Neural progenitor cell (in vitro differentiated cells): ENCODE measurements around the gene GINS3. TPM values are rescaled to one million over a fixed set of nuclear protein-coding genes. Genes with fewer than 3 reads are reported as not detected.

ENCODE experiments used
- DNase-seq: peaks from one replicate; pipeline ENCODE4 v3.0.0-alpha.2; 2016; ENCODE audit warnings: low spot score
- H2AFZ ChIP-seq: fragments of 200-600 bp; sonication (generic); replicated peaks from 2 replicates; pipeline ENCODE4 v1.6.1; 2016; ENCODE audit warnings: antibody characterized with exemption
- H3F3A ChIP-seq: fragments of 200-600 bp; sonication (generic); 2 replicates; pipeline ENCODE4 v1.6.1; 2016; ENCODE audit warnings: antibody characterized with exemption, low read depth
- H3K27ac ChIP-seq: fragments of 200-600 bp; sonication (generic); 2 replicates; pipeline ENCODE4 v1.5.1; 2016; ENCODE audit warnings: mild to moderate bottlenecking
- H3K27me3 ChIP-seq: fragments of 200-600 bp; sonication (generic); 2 replicates; pipeline ENCODE4 v1.6.1; 2016; ENCODE audit warnings: mild to moderate bottlenecking, moderate library complexity
- H3K36me3 ChIP-seq: fragments of 200-600 bp; sonication (generic); 2 replicates; pipeline ENCODE4 v1.5.1; 2016
- H3K4me1 ChIP-seq: fragments of 200-600 bp; sonication (generic); 2 replicates; pipeline ENCODE4 v1.6.1; 2016; ENCODE audit warnings: mixed run types
- H3K4me2 ChIP-seq: fragments of 200-600 bp; sonication (generic); 2 replicates; pipeline ENCODE4 v1.6.1; 2016
- H3K4me3 ChIP-seq: fragments of 200-600 bp; sonication (generic); 2 replicates; pipeline ENCODE4 v1.5.1; 2016
- H3K79me2 ChIP-seq: fragments of 200-600 bp; sonication (generic); 2 replicates; pipeline ENCODE4 v1.6.1; 2016; ENCODE audit warnings: low read depth
- H3K9ac ChIP-seq: fragments of 200-600 bp; sonication (generic); 2 replicates; pipeline ENCODE4 v1.6.1; 2016
- H3K9me3 ChIP-seq: fragments of 200-600 bp; sonication (generic); 2 replicates; pipeline ENCODE4 v1.5.1; 2016; ENCODE audit warnings: low read depth
- H4K20me1 ChIP-seq: fragments of 200-600 bp; sonication (generic); 2 replicates; pipeline ENCODE4 v1.6.1; 2016; ENCODE audit warnings: low read depth
- H3K27ac Mint-ChIP-seq: 3 replicates; pipeline ENCODE4 v1.8.0; 2021; ENCODE audit warnings: mixed read lengths
- H3K27me3 Mint-ChIP-seq: 2 replicates; pipeline ENCODE4 v1.8.0; 2022; ENCODE audit warnings: low read depth, mild to moderate bottlenecking, inconsistent platforms, moderate library complexity, mixed read lengths; ENCODE audit not compliant: insufficient read depth
- H3K36me3 Mint-ChIP-seq: 3 replicates; pipeline ENCODE4 v1.8.0; 2021; ENCODE audit warnings: mixed read lengths
- H3K4me1 Mint-ChIP-seq: 3 replicates; pipeline ENCODE4 v1.8.0; 2021; ENCODE audit warnings: mixed read lengths
- H3K4me3 Mint-ChIP-seq: 3 replicates; pipeline ENCODE4 v1.8.0; 2021; ENCODE audit warnings: mild to moderate bottlenecking, moderate library complexity, mixed read lengths
- H3K9me3 Mint-ChIP-seq: 3 replicates; pipeline ENCODE4 v1.8.0; 2020; ENCODE audit warnings: mixed read lengths
- CTCF ChIP-seq: fragments of 200-600 bp; sonication (generic); IDR thresholded peaks from 2 replicates; pipeline ENCODE4 v1.5.1; 2017; ENCODE audit warnings: antibody characterized with exemption, mild to moderate bottlenecking
- EZH2 ChIP-seq: fragments of 200-600 bp; sonication (generic); IDR thresholded peaks from 2 replicates; pipeline ENCODE4 v1.6.1; 2017; ENCODE audit warnings: antibody characterized with exemption, mild to moderate bottlenecking, moderate library complexity
- EZH2phosphoT487 ChIP-seq: fragments of 200-600 bp; sonication (generic); IDR thresholded peaks from 2 replicates; pipeline ENCODE4 v1.6.1; 2017; ENCODE audit warnings: antibody characterized with exemption
- total RNA-seq: library from RNA; depleted of rRNA; stranded (reverse); fragments of >200 nt; gene quantifications from 2 replicates; pipeline ENCODE4 v1.2.3, GENCODE V29; 2015; ENCODE audit warnings: low replicate concordance

Gene GINS3
- total RNA-seq, 1 donor from 2014 or later: 13.4 TPM

GRCh38 chr16:58417035-58417434, 24.8 kb downstream of the GINS3 start:
- no peak for DNase-seq
- Histone ChIP-seq H3K4me1 (peaks cover 46% of the 10 kb centered on the region), H3K27ac (no peak overlapping the region), H3K9ac (no peak overlapping the region), H3F3A (peaks cover 28% of the 10 kb centered on the region), H3K4me3 (no peak overlapping the region), H3K36me3 (no peaks in the 10 kb centered on the region), H3K9me3 (no peaks in the 10 kb centered on the region), H3K79me2 (no peaks in the 10 kb centered on the region), H3K27me3 (no peaks in the 10 kb centered on the region), H2AFZ (no peak overlapping the region), H4K20me1 (no peaks in the 10 kb centered on the region), H3K4me2 (no peak overlapping the region)
- TF ChIP-seq EZH2: no peak
- TF ChIP-seq EZH2phosphoT487: no peak
- no peak for TF ChIP-seq CTCF
- H3K4me1 Mint-ChIP-seq: peaks cover 32% of the 10 kb centered on the region
- H3K27ac Mint-ChIP-seq: no peak overlapping the region
- peaks cover 11% of the 10 kb centered on the region for H3K27me3 Mint-ChIP-seq
- no peaks in the 10 kb centered on the region for H3K36me3 Mint-ChIP-seq
- H3K9me3 Mint-ChIP-seq: no peaks in the 10 kb centered on the region
- H3K4me3 Mint-ChIP-seq: no peak overlapping the region

- peaks cover 47% of the 10 kb centered on the region for H3K4me1 ChIP-seq
- H3K27ac ChIP-seq: no peak overlapping the region
- Mint-ChIP-seq H3K4me3 (no peak overlapping the region), H3K27ac (no peak overlapping the region), H3K36me3 (no peaks in the 10 kb centered on the region), H3K27me3 (peaks cover 12% of the 10 kb centered on the region), H3K9me3 (no peaks in the 10 kb centered on the region), H3K4me1 (peaks cover 32% of the 10 kb centered on the region)
- no peaks in the 10 kb centered on the region for H3K36me3 ChIP-seq
- TF ChIP-seq EZH2: no peak
- no peak for TF ChIP-seq CTCF
- TF ChIP-seq EZH2phosphoT487: no peak
- no peak overlapping the region for H2AFZ ChIP-seq
- no peaks in the 10 kb centered on the region for H3K79me2 ChIP-seq
- H3K27me3 ChIP-seq: no peaks in the 10 kb centered on the region
- H4K20me1 ChIP-seq: no peaks in the 10 kb centered on the region
- H3F3A ChIP-seq: peaks cover 28% of the 10 kb centered on the region
- no peaks in the 10 kb centered on the region for H3K9me3 ChIP-seq
- no peak overlapping the region for H3K4me3 ChIP-seq
- no peak overlapping the region for H3K4me2 ChIP-seq
- H3K9ac ChIP-seq: no peak overlapping the region
- DNase-seq: no peak
These were observed 25.3 kb downstream of the GINS3 start for GRCh38 chr16:58417600-58417999.

- TF ChIP-seq CTCF (no peak), EZH2 (no peak), EZH2phosphoT487 (no peak)
- no peak overlapping the region for H3K4me3 ChIP-seq
- H3K4me2 ChIP-seq: no peak overlapping the region
- no peaks in the 10 kb centered on the region for H3K79me2 ChIP-seq
- Mint-ChIP-seq H3K4me1 (peaks cover 35% of the 10 kb centered on the region), H3K36me3 (no peaks in the 10 kb centered on the region), H3K9me3 (no peaks in the 10 kb centered on the region), H3K27me3 (peaks cover 13% of the 10 kb centered on the region), H3K4me3 (no peak overlapping the region), H3K27ac (no peak overlapping the region)
- DNase-seq: no peak
- no peak overlapping the region for H2AFZ ChIP-seq
- H3F3A ChIP-seq: peaks cover 28% of the 10 kb centered on the region
- H3K9ac ChIP-seq: no peak overlapping the region
- H3K4me1 ChIP-seq: peaks cover 51% of the 10 kb centered on the region
- H4K20me1 ChIP-seq: no peaks in the 10 kb centered on the region
- no peak overlapping the region for H3K27ac ChIP-seq
- no peaks in the 10 kb centered on the region for H3K36me3 ChIP-seq
- no peaks in the 10 kb centered on the region for H3K9me3 ChIP-seq
- H3K27me3 ChIP-seq: no peaks in the 10 kb centered on the region
These were observed 25.8 kb downstream of the GINS3 start for GRCh38 chr16:58418026-58418425.
